ENCODE results near the gene CACNG7.

DNA sequence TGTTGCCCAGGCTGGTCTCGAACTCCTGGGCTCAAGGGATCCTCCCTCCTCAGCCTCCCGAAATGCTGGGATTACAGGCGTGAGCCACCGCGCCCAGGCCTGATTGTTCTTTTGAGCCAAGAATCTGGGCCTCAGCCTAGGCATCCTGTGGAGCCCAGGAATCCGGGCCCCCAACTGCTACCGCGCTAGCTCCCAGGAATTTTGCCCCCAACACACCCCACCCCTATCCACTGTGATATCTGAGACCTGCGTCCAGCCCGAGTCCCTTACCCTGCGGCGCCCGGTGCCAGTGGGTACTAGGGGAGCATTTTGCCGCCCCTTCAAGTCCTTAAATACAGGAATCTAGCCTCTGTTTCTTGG lies 42.2 kb upstream of the CACNG7 start:
- TF ChIP-seq, protein P1, sequence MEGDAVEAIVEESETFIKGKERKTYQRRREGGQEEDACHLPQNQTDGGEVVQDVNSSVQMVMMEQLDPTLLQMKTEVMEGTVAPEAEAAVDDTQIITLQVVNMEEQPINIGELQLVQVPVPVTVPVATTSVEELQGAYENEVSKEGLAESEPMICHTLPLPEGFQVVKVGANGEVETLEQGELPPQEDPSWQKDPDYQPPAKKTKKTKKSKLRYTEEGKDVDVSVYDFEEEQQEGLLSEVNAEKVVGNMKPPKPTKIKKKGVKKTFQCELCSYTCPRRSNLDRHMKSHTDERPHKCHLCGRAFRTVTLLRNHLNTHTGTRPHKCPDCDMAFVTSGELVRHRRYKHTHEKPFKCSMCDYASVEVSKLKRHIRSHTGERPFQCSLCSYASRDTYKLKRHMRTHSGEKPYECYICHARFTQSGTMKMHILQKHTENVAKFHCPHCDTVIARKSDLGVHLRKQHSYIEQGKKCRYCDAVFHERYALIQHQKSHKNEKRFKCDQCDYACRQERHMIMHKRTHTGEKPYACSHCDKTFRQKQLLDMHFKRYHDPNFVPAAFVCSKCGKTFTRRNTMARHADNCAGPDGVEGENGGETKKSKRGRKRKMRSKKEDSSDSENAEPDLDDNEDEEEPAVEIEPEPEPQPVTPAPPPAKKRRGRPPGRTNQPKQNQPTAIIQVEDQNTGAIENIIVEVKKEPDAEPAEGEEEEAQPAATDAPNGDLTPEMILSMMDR (IDR thresholded peaks at IDR 0.05; ENCODE audit: borderline replicate concordance, extremely low read depth, low read length, poor library complexity, severe bottlenecking) = no peak
- TF ChIP-seq EZH2 (IDR thresholded peaks at IDR 0.05; ENCODE audit: borderline replicate concordance, low read depth, low read length, severe bottlenecking) = no peak
